ENCODE data around the gene CCDC71L. TPM values are rescaled to one million over a fixed set of nuclear protein-coding genes. Genes with fewer than 3 reads are reported as not detected.

The CCDC71L gene
- 45.6 and 75.5 TPM in 2 replicates for total RNA-seq

GRCh38 chr7:106660862-106661720 is at the start of gene CCDC71L:
Gene CCDC71L, minus strand, starts transcription at chr7:106661158. Its CDS starts 262 bp downstream, at chr7:106660896.

Other genes starting within 250 kb of the CCDC71L start
- 0.13 TPM in 1 of 2 replicates, not detected in the other for gene PIK3CG, start 204.1 kb upstream of the CCDC71L start, total RNA-seq

All from epithelial cell of alveolus of lung (primary cell).